Neural crest cell (in vitro differentiated cells): ENCODE data around the gene LAMA3. TPM values are rescaled to one million over a fixed set of nuclear protein-coding genes. Genes with fewer than 3 reads are reported as not detected.

ENCODE experiments used
- DNase-seq: peaks from one replicate; pipeline ENCODE4 v3.0.0; 2021; ENCODE audit warnings: low read depth, mixed read lengths, low spot score
- H3K27ac Mint-ChIP-seq: one replicate; pipeline ENCODE4 v1.8.0; 2021; ENCODE audit warnings: mild to moderate bottlenecking, mixed read lengths; ENCODE audit not compliant: unreplicated experiment
- H3K27me3 Mint-ChIP-seq: 2 replicates; pipeline ENCODE4 v1.8.0; 2021; ENCODE audit warnings: low read depth, mild to moderate bottlenecking, mixed read lengths
- H3K36me3 Mint-ChIP-seq: 2 replicates; pipeline ENCODE4 v1.8.0; 2021; ENCODE audit warnings: low read depth, mild to moderate bottlenecking, mixed read lengths
- H3K4me1 Mint-ChIP-seq: 2 replicates; pipeline ENCODE4 v1.8.0; 2021; ENCODE audit warnings: mixed read lengths
- H3K4me3 Mint-ChIP-seq: one replicate; pipeline ENCODE4 v1.8.0; 2021; ENCODE audit warnings: mild to moderate bottlenecking, mixed read lengths
- H3K9me3 Mint-ChIP-seq: 2 replicates; pipeline ENCODE4 v1.8.0; 2021; ENCODE audit warnings: mixed read lengths
- total RNA-seq: library from RNA; stranded (reverse); gene quantifications from 2 replicates; pipeline ENCODE4 v1.2.1, GENCODE V29; 2021
- TF ChIP-seq, protein P1 (sequence below): fragments of 200-600 bp; sonication (generic); conservative IDR thresholded peaks from 2 replicates; pipeline ENCODE4 v1.5.0; 2021; ENCODE audit warnings: antibody characterized with exemption, mild to moderate bottlenecking

LAMA3 gene
- total RNA-seq, 1 donor from 2014 or later: 0.35 TPM

DNA sequence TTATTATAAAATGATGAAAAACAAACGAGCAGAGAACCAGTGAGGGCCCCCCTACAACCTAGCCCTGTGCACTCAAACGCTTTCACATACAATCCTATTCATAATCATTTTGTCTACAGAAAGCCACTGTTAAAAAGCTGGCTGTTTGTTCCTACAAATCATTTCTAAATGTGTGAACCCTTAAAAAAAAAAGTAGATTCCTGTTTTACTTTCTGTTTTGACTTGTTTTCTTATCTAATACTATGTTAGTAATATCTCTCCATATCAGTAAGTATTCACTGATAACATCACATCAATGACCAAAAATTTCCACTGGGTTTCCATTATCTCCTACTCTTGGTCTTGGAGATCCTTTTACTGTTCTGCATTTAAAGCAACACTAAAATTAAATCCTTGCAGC lies 196.5 kb downstream of the LAMA3 start:
- TF ChIP-seq, protein P1, sequence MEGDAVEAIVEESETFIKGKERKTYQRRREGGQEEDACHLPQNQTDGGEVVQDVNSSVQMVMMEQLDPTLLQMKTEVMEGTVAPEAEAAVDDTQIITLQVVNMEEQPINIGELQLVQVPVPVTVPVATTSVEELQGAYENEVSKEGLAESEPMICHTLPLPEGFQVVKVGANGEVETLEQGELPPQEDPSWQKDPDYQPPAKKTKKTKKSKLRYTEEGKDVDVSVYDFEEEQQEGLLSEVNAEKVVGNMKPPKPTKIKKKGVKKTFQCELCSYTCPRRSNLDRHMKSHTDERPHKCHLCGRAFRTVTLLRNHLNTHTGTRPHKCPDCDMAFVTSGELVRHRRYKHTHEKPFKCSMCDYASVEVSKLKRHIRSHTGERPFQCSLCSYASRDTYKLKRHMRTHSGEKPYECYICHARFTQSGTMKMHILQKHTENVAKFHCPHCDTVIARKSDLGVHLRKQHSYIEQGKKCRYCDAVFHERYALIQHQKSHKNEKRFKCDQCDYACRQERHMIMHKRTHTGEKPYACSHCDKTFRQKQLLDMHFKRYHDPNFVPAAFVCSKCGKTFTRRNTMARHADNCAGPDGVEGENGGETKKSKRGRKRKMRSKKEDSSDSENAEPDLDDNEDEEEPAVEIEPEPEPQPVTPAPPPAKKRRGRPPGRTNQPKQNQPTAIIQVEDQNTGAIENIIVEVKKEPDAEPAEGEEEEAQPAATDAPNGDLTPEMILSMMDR: no peak
- Mint-ChIP-seq H3K36me3 (no peaks in the 10 kb centered on the region), H3K27ac (no peak overlapping the region), H3K4me3 (no peak overlapping the region), H3K27me3 (no peaks in the 10 kb centered on the region), H3K4me1 (peaks cover 13% of the 10 kb centered on the region), H3K9me3 (no peaks in the 10 kb centered on the region)
- no peak for DNase-seq

DNA sequence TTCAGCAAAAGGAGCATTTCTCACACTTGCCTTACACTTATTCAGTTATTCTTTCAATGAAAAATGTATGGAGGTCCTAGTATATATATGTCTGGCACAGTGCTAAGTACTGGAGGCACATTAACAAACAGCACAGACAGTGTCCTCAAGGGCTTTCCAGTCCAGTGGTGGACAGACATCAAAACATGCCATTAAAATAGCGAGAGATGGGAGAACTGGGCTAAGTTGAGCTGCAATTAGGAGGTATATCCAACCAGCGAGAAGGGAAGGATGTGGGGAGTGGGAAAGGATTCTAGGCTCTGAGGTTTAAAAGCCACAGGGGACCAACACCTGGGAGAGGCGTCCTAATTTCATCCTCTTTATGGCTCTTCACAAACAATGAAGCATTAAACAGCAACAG lies 197.8 kb downstream of the LAMA3 start:
- no peaks in the 10 kb centered on the region for H3K27me3 Mint-ChIP-seq
- H3K27ac Mint-ChIP-seq: no peak overlapping the region
- no peak for DNase-seq
- H3K9me3 Mint-ChIP-seq: no peaks in the 10 kb centered on the region
- TF ChIP-seq, protein P1: no peak
- no peak overlapping the region for H3K4me3 Mint-ChIP-seq
- peaks cover 9% of the 10 kb centered on the region for H3K4me1 Mint-ChIP-seq
- no peaks in the 10 kb centered on the region for H3K36me3 Mint-ChIP-seq

DNA sequence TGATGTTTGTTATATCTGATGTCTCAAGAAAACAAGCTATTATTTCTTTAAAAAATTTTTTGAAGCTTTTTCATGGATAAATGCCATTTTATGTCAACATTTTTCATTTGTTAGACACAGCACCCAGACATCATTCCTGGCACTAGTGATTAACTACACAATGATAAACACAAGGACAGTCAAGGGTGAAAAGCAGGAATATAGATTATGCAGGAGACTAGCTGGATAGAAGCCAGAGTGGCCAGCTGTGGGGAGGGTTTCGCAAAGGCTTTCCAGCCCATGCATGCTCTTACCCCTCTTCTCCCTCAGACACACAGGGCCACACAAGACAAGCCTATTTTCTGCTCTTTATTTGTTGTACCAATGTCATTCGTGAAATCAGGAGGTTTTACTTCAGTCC lies 198.2 kb downstream of the LAMA3 start:
- Mint-ChIP-seq H3K4me1 (peaks cover 9% of the 10 kb centered on the region), H3K4me3 (no peak overlapping the region), H3K27ac (no peak overlapping the region), H3K36me3 (no peaks in the 10 kb centered on the region), H3K9me3 (no peaks in the 10 kb centered on the region), H3K27me3 (no peaks in the 10 kb centered on the region)
- TF ChIP-seq, protein P1: no peak
- DNase-seq: no peak

DNA sequence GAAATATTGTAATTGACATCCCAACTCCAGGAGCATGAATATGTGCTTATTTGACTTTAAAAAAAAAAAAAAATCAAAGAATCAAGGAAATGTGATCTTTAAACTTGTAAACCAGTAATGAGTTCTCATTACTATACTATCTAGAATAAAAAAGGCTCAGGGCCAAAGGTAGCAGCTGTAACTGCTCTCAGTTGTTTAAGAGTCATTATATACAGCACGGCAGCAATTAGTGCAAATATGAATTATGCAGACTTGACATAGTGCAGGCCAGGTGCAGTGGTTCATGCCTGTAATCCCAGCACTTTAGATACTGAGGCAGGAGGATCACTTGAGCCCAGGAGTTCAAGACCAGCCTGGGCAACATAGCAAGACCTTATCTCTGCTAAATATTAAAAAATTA lies 199.6 kb downstream of the LAMA3 start:
- no peak for DNase-seq
- no peak overlapping the region for H3K27ac Mint-ChIP-seq
- TF ChIP-seq, protein P1: no peak
- no peaks in the 10 kb centered on the region for H3K27me3 Mint-ChIP-seq
- H3K4me1 Mint-ChIP-seq: peaks cover 5% of the 10 kb centered on the region
- no peak overlapping the region for H3K4me3 Mint-ChIP-seq
- no peaks in the 10 kb centered on the region for H3K36me3 Mint-ChIP-seq
- H3K9me3 Mint-ChIP-seq: no peaks in the 10 kb centered on the region

DNA sequence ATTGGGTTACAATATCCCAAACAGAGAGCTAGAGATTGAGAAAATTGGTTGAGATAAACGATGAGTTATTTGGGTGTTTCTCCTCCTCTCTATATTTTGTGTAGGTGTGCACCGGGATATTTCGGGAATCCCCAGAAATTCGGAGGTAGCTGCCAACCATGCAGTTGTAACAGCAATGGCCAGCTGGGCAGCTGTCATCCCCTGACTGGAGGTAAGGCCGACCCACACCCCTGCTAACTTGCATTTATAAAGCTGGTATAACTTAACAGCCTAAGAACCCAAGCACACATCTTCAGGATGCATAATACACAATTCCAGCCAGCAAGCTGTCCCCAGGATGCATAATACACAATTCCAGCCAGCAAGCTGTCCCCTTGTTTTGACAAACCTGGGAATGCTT lies 200.7 kb downstream of the LAMA3 start:
- H3K4me3 Mint-ChIP-seq: no peak overlapping the region
- TF ChIP-seq, protein P1: no peak
- H3K36me3 Mint-ChIP-seq: no peaks in the 10 kb centered on the region
- no peaks in the 10 kb centered on the region for H3K27me3 Mint-ChIP-seq
- H3K4me1 Mint-ChIP-seq: no peaks in the 10 kb centered on the region
- H3K27ac Mint-ChIP-seq: no peak overlapping the region
- H3K9me3 Mint-ChIP-seq: no peaks in the 10 kb centered on the region
- no peak for DNase-seq

DNA sequence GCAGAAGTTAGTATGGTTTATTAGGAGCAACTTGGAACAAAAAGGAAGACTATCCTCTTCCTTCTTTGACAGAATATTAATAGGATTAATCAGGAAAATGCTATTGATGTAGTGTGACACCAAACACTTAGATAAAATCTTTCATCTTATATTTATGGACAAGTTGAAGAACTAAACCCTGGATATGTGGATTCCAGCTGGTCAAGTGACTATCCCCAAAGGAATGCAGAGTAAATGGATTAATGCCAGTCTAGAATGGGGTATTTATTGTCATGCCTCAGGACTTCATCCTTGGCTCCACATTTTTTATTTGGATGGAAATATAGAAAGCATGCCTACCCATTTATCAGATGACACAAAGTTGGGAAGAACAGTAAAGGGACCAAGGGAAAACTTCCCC lies 201.3 kb downstream of the LAMA3 start:
- TF ChIP-seq, protein P1: no peak
- Mint-ChIP-seq H3K27ac (no peak overlapping the region), H3K4me3 (no peak overlapping the region), H3K36me3 (no peaks in the 10 kb centered on the region), H3K27me3 (no peaks in the 10 kb centered on the region), H3K9me3 (no peaks in the 10 kb centered on the region), H3K4me1 (no peaks in the 10 kb centered on the region)
- DNase-seq: no peak
